ENCODE data around the gene MIS12.

Gene MIS12

DNA sequence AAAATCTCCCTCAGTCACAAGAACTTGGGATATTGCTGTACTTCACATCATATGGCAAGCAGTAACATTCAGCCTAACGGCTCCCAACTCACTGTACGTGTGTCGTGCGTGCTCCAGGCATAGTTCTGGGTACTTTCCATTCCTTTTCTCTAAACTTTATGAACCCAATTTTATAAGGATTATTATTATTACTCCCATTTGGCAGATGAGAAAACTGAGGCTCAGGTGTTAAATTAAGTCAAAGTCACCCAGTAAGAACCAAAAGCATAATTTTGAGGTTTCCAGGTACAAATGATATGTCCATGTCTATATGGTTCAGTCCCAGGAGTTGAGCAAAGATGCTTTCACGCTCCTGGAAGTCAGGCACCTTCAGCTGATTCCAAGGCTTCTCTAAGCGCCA lies 42.6 kb upstream of the MIS12 start:
- no peaks in the 10 kb centered on the region for H3K36me3 ChIP-seq (ENCODE audit: insufficient read depth)
- no peak overlapping the region for H3K4me3 ChIP-seq (IDR thresholded peaks at IDR 0.05; ENCODE audit: insufficient read depth, low read depth, low read length)
- H3K27me3 ChIP-seq (ENCODE audit: insufficient read depth, low read depth) = no peaks in the 10 kb centered on the region
- no peak overlapping the region for H3K9ac ChIP-seq
- H3K4me1 ChIP-seq (ENCODE audit: low read depth, poor library complexity, severe bottlenecking) = no peaks in the 10 kb centered on the region
- no peak overlapping the region for H2AFZ ChIP-seq (ENCODE audit: low read depth)
- H3K79me2 ChIP-seq (ENCODE audit: insufficient read depth, low read depth) = no peaks in the 10 kb centered on the region
- H3K27ac ChIP-seq = no peak overlapping the region
- H4K20me1 ChIP-seq (ENCODE audit: insufficient read depth) = no peaks in the 10 kb centered on the region
- TF ChIP-seq, protein P1, sequence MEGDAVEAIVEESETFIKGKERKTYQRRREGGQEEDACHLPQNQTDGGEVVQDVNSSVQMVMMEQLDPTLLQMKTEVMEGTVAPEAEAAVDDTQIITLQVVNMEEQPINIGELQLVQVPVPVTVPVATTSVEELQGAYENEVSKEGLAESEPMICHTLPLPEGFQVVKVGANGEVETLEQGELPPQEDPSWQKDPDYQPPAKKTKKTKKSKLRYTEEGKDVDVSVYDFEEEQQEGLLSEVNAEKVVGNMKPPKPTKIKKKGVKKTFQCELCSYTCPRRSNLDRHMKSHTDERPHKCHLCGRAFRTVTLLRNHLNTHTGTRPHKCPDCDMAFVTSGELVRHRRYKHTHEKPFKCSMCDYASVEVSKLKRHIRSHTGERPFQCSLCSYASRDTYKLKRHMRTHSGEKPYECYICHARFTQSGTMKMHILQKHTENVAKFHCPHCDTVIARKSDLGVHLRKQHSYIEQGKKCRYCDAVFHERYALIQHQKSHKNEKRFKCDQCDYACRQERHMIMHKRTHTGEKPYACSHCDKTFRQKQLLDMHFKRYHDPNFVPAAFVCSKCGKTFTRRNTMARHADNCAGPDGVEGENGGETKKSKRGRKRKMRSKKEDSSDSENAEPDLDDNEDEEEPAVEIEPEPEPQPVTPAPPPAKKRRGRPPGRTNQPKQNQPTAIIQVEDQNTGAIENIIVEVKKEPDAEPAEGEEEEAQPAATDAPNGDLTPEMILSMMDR (conservative IDR thresholded peaks at IDR 0.05; ENCODE audit: low read depth, low read length) = no peak
- H3K4me2 ChIP-seq = no peak overlapping the region

DNA sequence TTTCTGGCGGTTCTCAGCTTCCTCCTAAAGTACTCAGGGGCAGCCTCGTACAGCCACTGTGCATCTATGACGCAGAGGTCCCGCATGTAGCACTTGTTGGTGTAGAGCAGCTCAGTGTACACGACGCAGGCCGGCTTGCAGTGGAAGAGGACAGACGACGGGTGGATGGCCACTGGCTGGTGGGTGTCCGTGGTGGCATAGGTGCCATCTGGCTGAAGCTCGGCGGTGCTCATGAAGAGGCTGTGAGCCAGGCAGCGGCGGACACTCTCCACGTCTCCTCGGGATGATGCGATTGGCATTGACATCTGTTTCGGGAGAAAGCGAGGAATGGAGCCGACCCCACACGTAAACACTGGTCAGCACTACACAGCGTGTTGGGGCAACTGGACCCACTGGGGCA lies 42.2 kb upstream of the MIS12 start:
- TF ChIP-seq, protein P1 (conservative IDR thresholded peaks at IDR 0.05; ENCODE audit: low read depth, low read length) = no peak
- no peaks in the 10 kb centered on the region for H4K20me1 ChIP-seq (ENCODE audit: insufficient read depth)
- H3K4me3 ChIP-seq (IDR thresholded peaks at IDR 0.05; ENCODE audit: insufficient read depth, low read depth, low read length) = no peak overlapping the region
- H3K4me2 ChIP-seq = no peak overlapping the region
- H3K36me3 ChIP-seq (ENCODE audit: insufficient read depth) = no peaks in the 10 kb centered on the region
- H3K4me1 ChIP-seq (ENCODE audit: low read depth, poor library complexity, severe bottlenecking) = no peaks in the 10 kb centered on the region
- H3K27me3 ChIP-seq (ENCODE audit: insufficient read depth, low read depth) = no peaks in the 10 kb centered on the region
- no peak overlapping the region for H3K27ac ChIP-seq
- H3K9ac ChIP-seq = no peak overlapping the region
- no peak overlapping the region for H2AFZ ChIP-seq (ENCODE audit: low read depth)
- H3K79me2 ChIP-seq (ENCODE audit: insufficient read depth, low read depth) = no peaks in the 10 kb centered on the region

DNA sequence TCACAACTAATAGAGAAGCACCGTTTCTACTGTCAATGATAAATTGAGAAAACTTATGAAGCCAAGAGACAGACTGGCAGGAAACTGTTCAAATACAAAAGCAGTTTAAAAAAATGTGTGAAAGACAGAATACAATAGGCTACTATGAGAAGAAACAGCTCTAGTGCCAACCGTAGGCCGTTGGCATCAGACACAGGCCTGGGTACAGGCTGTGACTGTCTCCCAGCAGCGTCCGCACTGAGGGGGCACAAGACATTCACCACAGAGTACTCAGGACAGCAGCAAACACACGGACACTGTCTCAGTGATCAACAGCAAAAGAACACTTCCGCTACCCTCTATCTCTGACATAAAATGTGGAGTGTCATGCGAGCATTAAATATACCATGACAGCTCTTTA lies 39.6 kb upstream of the MIS12 start:
- Histone ChIP-seq H3K27me3 (ENCODE audit: insufficient read depth, low read depth) (no peaks in the 10 kb centered on the region), H3K79me2 (ENCODE audit: insufficient read depth, low read depth) (no peaks in the 10 kb centered on the region), H3K4me1 (ENCODE audit: low read depth, poor library complexity, severe bottlenecking) (no peaks in the 10 kb centered on the region), H3K36me3 (ENCODE audit: insufficient read depth) (no peaks in the 10 kb centered on the region), H3K4me2 (no peak overlapping the region), H2AFZ (ENCODE audit: low read depth) (no peak overlapping the region), H3K27ac (no peak overlapping the region), H4K20me1 (ENCODE audit: insufficient read depth) (no peaks in the 10 kb centered on the region), H3K4me3 (IDR thresholded peaks at IDR 0.05; ENCODE audit: insufficient read depth, low read depth, low read length) (no peak overlapping the region), H3K9ac (no peak overlapping the region)
- TF ChIP-seq, protein P1 (conservative IDR thresholded peaks at IDR 0.05; ENCODE audit: low read depth, low read length) = no peak

DNA sequence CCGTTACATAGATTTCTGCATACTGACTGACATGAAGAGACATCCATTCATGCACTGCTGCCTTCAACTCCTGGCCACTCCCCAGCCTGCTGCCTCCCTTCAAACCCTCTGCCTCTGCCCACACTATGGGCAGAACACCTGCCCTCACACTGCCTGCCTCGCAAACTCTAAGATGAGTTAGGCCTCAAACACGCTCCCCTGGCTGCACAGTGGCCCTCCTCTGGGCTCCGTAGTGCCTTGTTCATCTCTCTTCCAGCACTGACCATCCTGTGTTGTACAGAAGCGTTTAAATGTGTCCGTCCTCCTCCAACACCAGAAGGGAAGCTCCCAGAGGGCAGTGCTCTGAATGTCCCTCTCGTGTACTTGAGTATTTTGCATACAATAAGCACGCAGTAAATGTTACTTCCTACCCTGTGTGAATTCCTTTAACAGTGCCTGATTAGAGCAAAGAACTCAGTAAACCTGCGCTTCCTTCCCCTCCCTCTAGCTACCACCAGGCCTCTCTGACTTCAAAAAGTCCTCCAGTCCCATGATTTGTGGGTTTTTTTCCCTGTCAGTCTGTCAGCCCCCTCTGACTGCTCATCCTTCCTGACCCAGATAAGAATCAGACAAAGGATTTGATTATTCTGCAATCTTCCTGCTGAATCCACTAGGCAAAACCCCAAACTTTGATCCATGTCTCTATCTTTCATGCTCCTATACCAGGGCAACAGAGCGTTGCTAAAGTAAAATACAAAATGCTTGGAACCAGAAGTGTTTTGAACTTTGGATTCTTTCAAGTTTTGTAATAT lies 21.5 kb upstream of the MIS12 start:
- H3K4me3 ChIP-seq (IDR thresholded peaks at IDR 0.05; ENCODE audit: insufficient read depth, low read depth, low read length) = no peak overlapping the region

More for the DNA sequence above, 21.5 kb upstream of the MIS12 start:
- Histone ChIP-seq H3K4me2 (no peak overlapping the region), H2AFZ (ENCODE audit: low read depth) (no peak overlapping the region), H3K36me3 (ENCODE audit: insufficient read depth) (no peaks in the 10 kb centered on the region), H3K4me1 (ENCODE audit: low read depth, poor library complexity, severe bottlenecking) (no peaks in the 10 kb centered on the region), H3K27me3 (ENCODE audit: insufficient read depth, low read depth) (no peaks in the 10 kb centered on the region), H3K27ac (no peak overlapping the region), H3K9ac (no peak overlapping the region), H3K79me2 (ENCODE audit: insufficient read depth, low read depth) (peaks cover 17% of the 10 kb centered on the region; the same call in 1 of the 2 replicates), H4K20me1 (ENCODE audit: insufficient read depth) (no peaks in the 10 kb centered on the region)
- TF ChIP-seq, protein P1 (conservative IDR thresholded peaks at IDR 0.05; ENCODE audit: low read depth, low read length) = no peak
